H1 (cell line): ENCODE results near the gene SLC25A6. TPM values are rescaled to one million over a fixed set of nuclear protein-coding genes. Genes with fewer than 3 reads are reported as not detected.

Experiments used
- CTCF ChIA-PET: fragments of 300-600 bp; sonication (Branson Sonifier 250); formaldehyde crosslinking; loops from one replicate; lab custom pipeline; 2021; ENCODE audit not compliant: partially characterized antibody; lab: Charles Lee
- POLR2A ChIA-PET: fragments of 300-600 bp; sonication (Branson Sonifier 250); formaldehyde crosslinking; loops from one replicate; lab custom pipeline; 2021; ENCODE audit warnings: inconsistent platforms; ENCODE audit not compliant: partially characterized antibody; lab: Charles Lee
- DNase-seq, 2 experiments: peaks; one replicate each; pipeline versions ENCODE4 v3.0.0 to v3.0.0-alpha.2; 2010 to 2022; ENCODE audit warnings: low spot score in 2 of 2, low read depth in 1 of 2, mixed read lengths in 1 of 2
- FAIRE-seq: peaks from 2 replicates; lab custom pipeline; 2011; peaks lifted over from hg19 to GRCh38; lab: Jason Lieb, UNC
- H2AFZ ChIP-seq: 2 replicates; pipeline ENCODE4 v1.8.1; 2012; ENCODE audit warnings: low read length, inconsistent platforms
- H2AK5ac ChIP-seq: 2 replicates; pipeline ENCODE4 v1.6.1; 2013; ENCODE audit warnings: low read depth, low read length
- H2BK120ac ChIP-seq: replicated peaks from 2 replicates; pipeline ENCODE3; 2013; ENCODE audit warnings: low read depth, low read length, inconsistent platforms
- H2BK12ac ChIP-seq: 2 replicates; pipeline ENCODE4 v1.6.1; 2013; ENCODE audit warnings: low read depth, low read length
- H2BK15ac ChIP-seq: 2 replicates; pipeline ENCODE4 v1.6.1; 2013; ENCODE audit warnings: low read length
- H2BK20ac ChIP-seq: 2 replicates; pipeline ENCODE4 v1.6.1; 2013; ENCODE audit warnings: low read length
- H2BK5ac ChIP-seq: 2 replicates; pipeline ENCODE4 v1.6.1; 2013; ENCODE audit warnings: low read depth, low read length
- H3K14ac ChIP-seq: 2 replicates; pipeline ENCODE4 v1.6.1; 2013; ENCODE audit warnings: inconsistent platforms; ENCODE audit not compliant: insufficient read length
- H3K18ac ChIP-seq: 2 replicates; pipeline ENCODE4 v1.6.1; 2013; ENCODE audit warnings: low read length; ENCODE audit errors: extremely low read depth
- H3K23ac ChIP-seq: 2 replicates; pipeline ENCODE4 v1.6.1; 2013; ENCODE audit warnings: inconsistent platforms; ENCODE audit not compliant: insufficient read length
- H3K23me2 ChIP-seq: 2 replicates; pipeline ENCODE4 v1.6.1; 2013; ENCODE audit warnings: low read depth, low read length
- H3K27ac ChIP-seq: 2 replicates; pipeline ENCODE4 v1.6.1; 2011; ENCODE audit warnings: low read depth, low read length, inconsistent platforms
- H3K27me3 ChIP-seq, 4 experiments: replicated peaks in 1 of 4; 1 replicate in 1 of 4; 2 replicates in 3 of 4; pipeline versions ENCODE4 v1.6.1 to v1.8.1; 2011 to 2013; ENCODE audit warnings: low read length in 3 of 4, mild to moderate bottlenecking in 3 of 4, inconsistent platforms in 2 of 4, mixed read lengths in 2 of 4, moderate library complexity in 1 of 4; ENCODE audit not compliant: control insufficient read depth in 3 of 4, insufficient read depth in 3 of 4; ENCODE audit errors: extremely low read depth in 1 of 4
- H3K36me3 ChIP-seq, 4 experiments: 2 replicates each; pipeline versions ENCODE4 v1.6.1 to v1.8.1; 2011 to 2013; ENCODE audit warnings: mild to moderate bottlenecking in 4 of 4, low read length in 3 of 4, moderate library complexity in 2 of 4, control low read depth in 1 of 4, inconsistent platforms in 1 of 4; ENCODE audit not compliant: insufficient read depth in 4 of 4, control insufficient read depth in 2 of 4
- H3K4ac ChIP-seq: replicated peaks from 2 replicates; pipeline ENCODE3; 2013; ENCODE audit warnings: low read length, low read depth, mixed read lengths, inconsistent platforms; ENCODE audit not compliant: insufficient read length
- H3K4me1 ChIP-seq, 4 experiments: replicated peaks in 1 of 4; 1 replicate in 1 of 4; 2 replicates in 3 of 4; pipeline versions ENCODE4 v1.6.1 to v1.8.1; 2011 to 2013; ENCODE audit warnings: low read length in 3 of 4, inconsistent platforms in 2 of 4, mixed read lengths in 1 of 4; ENCODE audit not compliant: insufficient read depth in 4 of 4, control insufficient read depth in 3 of 4
- H3K4me2 ChIP-seq, 2 experiments: 2 replicates each; pipeline versions ENCODE4 v1.6.1 to v1.8.1; 2011 to 2013; ENCODE audit warnings: low read depth in 2 of 2, low read length in 2 of 2, control low read depth in 1 of 2, inconsistent platforms in 1 of 2, mild to moderate bottlenecking in 1 of 2; ENCODE audit not compliant: insufficient read depth in 1 of 2
- H3K4me3 ChIP-seq, 4 experiments: fragments of 200-600, 300-600 bp in 1 of 4; sonication (generic), shearing (Covaris generic), sonication (Bioruptor Twin) in 1 of 4; 2 replicates each; pipeline versions ENCODE4 v1.5.1 to v1.8.1; 2011 to 2016; ENCODE audit warnings: low read length in 4 of 4, low read depth in 3 of 4, control low read depth in 2 of 4, inconsistent platforms in 2 of 4, mild to moderate bottlenecking in 2 of 4, mixed read lengths in 1 of 4, moderate library complexity in 1 of 4; ENCODE audit not compliant: insufficient read depth in 2 of 4; ENCODE audit errors: extremely low read depth in 1 of 4
- H3K56ac ChIP-seq: replicated peaks from 2 replicates; pipeline ENCODE3; 2013; ENCODE audit warnings: low read depth, mild to moderate bottlenecking, mixed read lengths, low read length, inconsistent platforms; ENCODE audit not compliant: insufficient read length
- H3K79me1 ChIP-seq: 2 replicates; pipeline ENCODE4 v1.6.1; 2013; ENCODE audit warnings: low read depth, low read length, control low read depth
- H3K79me2 ChIP-seq, 2 experiments: 2 replicates each; pipeline versions ENCODE4 v1.6.1 to v1.8.1; 2012 to 2013; ENCODE audit warnings: low read length in 2 of 2, mild to moderate bottlenecking in 2 of 2, inconsistent platforms in 1 of 2; ENCODE audit not compliant: insufficient read depth in 2 of 2, control insufficient read depth in 1 of 2
- H3K9ac ChIP-seq, 4 experiments: replicated peaks in 1 of 4; 1 replicate in 1 of 4; 2 replicates in 3 of 4; pipeline versions ENCODE4 v1.6.1 to v1.8.1; 2011 to 2013; ENCODE audit warnings: low read depth in 3 of 4, low read length in 3 of 4, control low read depth in 2 of 4, mild to moderate bottlenecking in 2 of 4, moderate library complexity in 2 of 4, inconsistent platforms in 1 of 4; ENCODE audit errors: extremely low read depth in 1 of 4
- H3K9me3 ChIP-seq, 2 experiments: 2 replicates each; pipeline versions ENCODE4 v1.6.1 to v1.8.1; 2012 to 2013; ENCODE audit warnings: mild to moderate bottlenecking in 2 of 2, moderate library complexity in 2 of 2, control low read depth in 1 of 2, inconsistent platforms in 1 of 2, low read depth in 1 of 2, low read length in 1 of 2, mixed read lengths in 1 of 2; ENCODE audit not compliant: insufficient read depth in 2 of 2
- H4K20me1 ChIP-seq, 2 experiments: replicated peaks in 1 of 2; 2 replicates each; pipeline versions ENCODE3 to v1.8.1; 2011 to 2013; ENCODE audit warnings: inconsistent platforms in 2 of 2, low read length in 2 of 2, mild to moderate bottlenecking in 1 of 2; ENCODE audit not compliant: insufficient read depth in 2 of 2, control insufficient read depth in 1 of 2
- H4K5ac ChIP-seq: 2 replicates; pipeline ENCODE4 v1.6.1; 2013; ENCODE audit warnings: low read length, low read depth, mixed read lengths, inconsistent platforms; ENCODE audit not compliant: insufficient read length
- H4K8ac ChIP-seq: 2 replicates; pipeline ENCODE4 v1.8.0; 2013; ENCODE audit warnings: mild to moderate bottlenecking, moderate library complexity, low read length, inconsistent platforms; ENCODE audit not compliant: insufficient read depth; ENCODE audit errors: extremely low read depth
- H4K91ac ChIP-seq: replicated peaks from 2 replicates; pipeline ENCODE3; 2013; ENCODE audit warnings: low read length, mixed read lengths, inconsistent platforms; ENCODE audit not compliant: insufficient read length
- CTBP2 ChIP-seq: IDR thresholded peaks from 2 replicates; pipeline ENCODE4 v1.7.0; 2011; ENCODE audit warnings: borderline replicate concordance, mild to moderate bottlenecking, moderate library complexity, mixed read lengths, low read length; ENCODE audit not compliant: insufficient read depth, insufficient read length
- GABPA ChIP-seq: IDR thresholded peaks from 2 replicates; pipeline ENCODE4 v1.6.1; 2011; ENCODE audit warnings: mild to moderate bottlenecking, low read length, moderate library complexity, borderline replicate concordance; ENCODE audit not compliant: insufficient read depth
- JUND ChIP-seq: IDR thresholded peaks from 2 replicates; pipeline ENCODE4 v1.6.1; 2011; ENCODE audit warnings: mild to moderate bottlenecking, improper control_type of control experiment, low read length
- NANOG ChIP-seq: IDR thresholded peaks from 2 replicates; pipeline ENCODE4 v1.6.1; 2011; ENCODE audit warnings: low read length, low read depth, mild to moderate bottlenecking, inconsistent platforms; ENCODE audit not compliant: insufficient read depth, poor library complexity, severe bottlenecking
- NRF1 ChIP-seq: IDR thresholded peaks from 2 replicates; pipeline ENCODE4 v1.6.1; 2011; ENCODE audit warnings: mild to moderate bottlenecking, low read depth, low read length, improper control_type of control experiment
- RFX5 ChIP-seq: IDR thresholded peaks from 2 replicates; pipeline ENCODE4 v1.6.1; 2011; ENCODE audit warnings: low read depth, low read length, improper control_type of control experiment, borderline replicate concordance
- TAF1 ChIP-seq: IDR thresholded peaks from 2 replicates; pipeline ENCODE4 v1.6.1; 2011; ENCODE audit warnings: mild to moderate bottlenecking, low read depth, low read length
- TCF12 ChIP-seq: IDR thresholded peaks from 2 replicates; pipeline ENCODE4 v1.6.1; 2011; ENCODE audit warnings: low read depth, mild to moderate bottlenecking, low read length
- TEAD4 ChIP-seq: IDR thresholded peaks from 2 replicates; pipeline ENCODE4 v1.6.1; 2012; ENCODE audit warnings: low read depth, low read length, inconsistent platforms, mixed read lengths
- WGBS, 2 experiments: shearing (Covaris generic) in 1 of 2; methylation state at CpG; one replicate each; pipeline versions ENCODE4 v1.1.6 to v1.1.7; 2013 to 2015; ENCODE audit warnings: low lambda C conversion rate in 2 of 2, mixed read lengths in 2 of 2, inconsistent platforms in 1 of 2, low coverage in 1 of 2, missing lambda C conversion rate in 1 of 2; ENCODE audit not compliant: insufficient replicate concordance in 2 of 2, insufficient coverage in 1 of 2, insufficient read length in 1 of 2; ENCODE audit errors: extremely low coverage in 1 of 2, missing lambda C conversion rate in 1 of 2; 5-methylcytosine and 5-hydroxymethylcytosine counted together
- polyA plus RNA-seq, 7 experiments: library from polyadenylated mRNA; depleted of rRNA in 3 of 7; stranded (reverse) in 5 of 7; unstranded in 2 of 7; fragments of >200 nt in 5 of 7; fragments of 200-250 nt in 2 of 7; gene quantifications; 1 replicate in 5 of 7; 2 replicates in 1 of 7; 4 replicates in 1 of 7; pipeline versions ENCODE4 v1.2.1 to v1.2.3, GENCODE V29; 2011 to 2013; ENCODE audit warnings: missing spikeins in 2 of 7, mixed read lengths in 2 of 7
- total RNA-seq: library from RNA; stranded (reverse); fragmentation: NEBNext Ultra II Directional; extraction: Animal tissue kit (Norgen Biotek cat#: 25700); gene quantifications from 2 replicates; pipeline ENCODE4 v1.2.1, GENCODE V29; 2021

The SLC25A6 gene
- total and polyA plus RNA-seq, 2 of the 8 experiments (the other 6 are each of a cell fraction or from before 2014, with no cell fraction given): 487 to 1,220 TPM

- Histone ChIP-seq H4K5ac (peak overlapping the region; percentile 99), H2BK120ac (peak overlapping the region; percentile 96), H2BK20ac (no peak overlapping the region), H3K4me2 (peak overlapping the region; percentile 65 to 71), H3K79me1 (peaks cover 13% of the 10 kb centered on the region), H3K56ac (peak overlapping the region; percentile 95), H2BK15ac (peak overlapping the region; percentile 46; the same call in 1 of the 2 replicates), H4K8ac (peak overlapping the region; percentile 98), H3K9ac (peak overlapping the region; percentile 82 to 99 (median 95)), H3K4me1 (peaks cover 0 to 5% (median 2%) of the 10 kb centered on the region in 4 experiments; a peak in 4 of 7 replicates), H3K9me3 (no peaks in the 10 kb centered on the region), H2AK5ac (no peak overlapping the region), H4K20me1 (peaks cover 20 to 47% of the 10 kb centered on the region in 2 experiments), H2BK5ac (peak overlapping the region; percentile 98), H3K18ac (peak overlapping the region; percentile 99), H3K4me3 (peak overlapping the region; percentile 58 to 99 (median 84)), H3K79me2 (peaks cover 23 to 73% of the 10 kb centered on the region in 2 experiments), H3K14ac (no peak overlapping the region), H4K91ac (peak overlapping the region; percentile 100), H3K27me3 (no peaks in the 10 kb centered on the region), H3K36me3 (peaks cover 29 to 41% (median 34%) of the 10 kb centered on the region in 4 experiments), H3K23me2 (peaks cover 15% of the 10 kb centered on the region; the same call in 1 of the 2 replicates), H3K4ac (peak overlapping the region; percentile 100), H3K27ac (peak overlapping the region; percentile 98), H2AFZ (no peak overlapping the region), H3K23ac (no peak overlapping the region), H2BK12ac (no peak overlapping the region)
- DNase-seq (no peak), FAIRE-seq (no peak)
- ChIA-PET POLR2A (no interaction called here), CTCF (no interaction called here)
- WGBS, 2 experiments: 4% methylated on average over 29 of the region's 76 CpGs; no CpG with 5 or more reads in 1 of the 2 experiments
- no peak for TF ChIP-seq GABPA
- no peak for TF ChIP-seq TEAD4
- no peak for TF ChIP-seq RFX5
- TF ChIP-seq NRF1: 0 out of 2 replicates have a peak, but pooled peaks have one; percentile 1
- TF ChIP-seq NANOG: no peak
- TF ChIP-seq TCF12: no peak
- TF ChIP-seq JUND: no peak
- TF ChIP-seq CTBP2: no peak
- peak; percentile 85; the same call in 1 of the 2 replicates for TF ChIP-seq TAF1
Observed at GRCh38 chrX:1392376-1393068, 609 bp upstream of the SLC25A6 start.
